Ecto neural progenitor cell (in vitro differentiated cells): ENCODE measurements around the gene KIAA0513.

Source experiments
- DNase-seq: peaks from one replicate; pipeline ENCODE4 v3.0.0-alpha.2; 2018; ENCODE audit warnings: low spot score

Gene KIAA0513

GRCh38 chr16:85072076-85072860, 44.7 kb downstream of the KIAA0513 start:
- no peak for DNase-seq

- no peak for DNase-seq
These were observed 45.4 kb downstream of the KIAA0513 start for GRCh38 chr16:85072947-85073346.

GRCh38 chr16:85074225-85074914, 46.8 kb downstream of the KIAA0513 start:
- no peak for DNase-seq

GRCh38 chr16:85075236-85075924, 47.8 kb downstream of the KIAA0513 start:
- DNase-seq: no peak

GRCh38 chr16:85077039-85077438, 49.4 kb downstream of the KIAA0513 start:
- no peak for DNase-seq

- no peak for DNase-seq
These were observed 50.1 kb downstream of the KIAA0513 start for GRCh38 chr16:85077576-85078125.

- no peak for DNase-seq
These were observed 50.6 kb downstream of the KIAA0513 start for GRCh38 chr16:85078226-85078625.

GRCh38 chr16:85078952-85079351, 51.4 kb downstream of the KIAA0513 start:
- no peak for DNase-seq

GRCh38 chr16:85079785-85080570, 52.4 kb downstream of the KIAA0513 start:
- DNase-seq: no peak

GRCh38 chr16:85081038-85081437, 53.4 kb downstream of the KIAA0513 start:
- no peak for DNase-seq

GRCh38 chr16:85081765-85082164, 54.2 kb downstream of the KIAA0513 start:
- no peak for DNase-seq

GRCh38 chr16:85082173-85083050, 54.8 kb downstream of the KIAA0513 start:
- DNase-seq: peak; percentile 67

- no peak for DNase-seq
These were observed 55.5 kb downstream of the KIAA0513 start for GRCh38 chr16:85083051-85083639.

GRCh38 chr16:85084841-85085510, 57.4 kb downstream of the KIAA0513 start:
- DNase-seq: no peak

GRCh38 chr16:85085721-85086120, 58.1 kb downstream of the KIAA0513 start:
- DNase-seq: no peak

- DNase-seq: peak; percentile 72
These were observed 59.0 kb downstream of the KIAA0513 start for GRCh38 chr16:85086347-85087291.

- DNase-seq: no peak
These were observed 60.4 kb downstream of the KIAA0513 start for GRCh38 chr16:85087899-85088569.

GRCh38 chr16:85088570-85089199, 61.1 kb downstream of the KIAA0513 start:
- no peak for DNase-seq
